KOPT-K1 (cell line): ENCODE results near the gene PITPNM3.
A peak's percentile ranks its signal among the peaks of the same experiment; 100 is the strongest.

ENCODE experiments used
- H3K27ac ChIP-seq: fragments of 200-600 bp; sonication (generic); 2 replicates; pipeline ENCODE4 v1.5.1; 2016; ENCODE audit warnings: antibody characterized with exemption, mild to moderate bottlenecking, low read depth, low read length; ENCODE audit not compliant: poor library complexity, severe bottlenecking
- H3K36me3 ChIP-seq: fragments of 200-600 bp; sonication (generic); 2 replicates; pipeline ENCODE4 v1.5.1; 2017; ENCODE audit warnings: antibody characterized with exemption, mild to moderate bottlenecking, low read length, moderate library complexity; ENCODE audit not compliant: insufficient read depth
- H3K9me3 ChIP-seq: fragments of 200-600 bp; sonication (generic); 2 replicates; pipeline ENCODE4 v1.5.1; 2017; ENCODE audit warnings: antibody characterized with exemption, low read length, mild to moderate bottlenecking; ENCODE audit not compliant: insufficient read depth, poor library complexity, severe bottlenecking

PITPNM3 gene

GRCh38 chr17:6455321-6455705, 101.0 kb downstream of the PITPNM3 start:
- Histone ChIP-seq H3K36me3 (peaks cover 6% of the 10 kb centered on the region; the same call in 1 of the 2 replicates), H3K9me3 (no peaks in the 10 kb centered on the region)

GRCh38 chr17:6454495-6455320, 101.6 kb downstream of the PITPNM3 start:
- Histone ChIP-seq H3K27ac (no peak overlapping the region), H3K9me3 (no peaks in the 10 kb centered on the region), H3K36me3 (peaks cover 12% of the 10 kb centered on the region; the same call in 1 of the 2 replicates)

More at GRCh38 chr17:6455321-6455705, 101.0 kb downstream of the PITPNM3 start:
- no peak overlapping the region for H3K27ac ChIP-seq

GRCh38 chr17:6453279-6454024, 102.9 kb downstream of the PITPNM3 start:
- Histone ChIP-seq H3K27ac (no peak overlapping the region), H3K9me3 (no peaks in the 10 kb centered on the region), H3K36me3 (peaks cover 24% of the 10 kb centered on the region; the same call in 1 of the 2 replicates)

GRCh38 chr17:6452471-6453266, 103.7 kb downstream of the PITPNM3 start:
- Histone ChIP-seq H3K36me3 (peaks cover 32% of the 10 kb centered on the region), H3K27ac (no peak overlapping the region), H3K9me3 (no peaks in the 10 kb centered on the region)

- no peaks in the 10 kb centered on the region for H3K9me3 ChIP-seq
- peaks cover 43% of the 10 kb centered on the region for H3K36me3 ChIP-seq
- H3K27ac ChIP-seq = no peak overlapping the region
Measured at GRCh38 chr17:6450926-6451832, 105.2 kb downstream of the PITPNM3 start.

- no peak overlapping the region for H3K27ac ChIP-seq
- peaks cover 54% of the 10 kb centered on the region for H3K36me3 ChIP-seq
- no peaks in the 10 kb centered on the region for H3K9me3 ChIP-seq
Measured at GRCh38 chr17:6449307-6449706, 107.0 kb downstream of the PITPNM3 start.

GRCh38 chr17:6448473-6448872, 107.9 kb downstream of the PITPNM3 start:
- no peak overlapping the region for H3K27ac ChIP-seq
- peaks cover 54% of the 10 kb centered on the region for H3K36me3 ChIP-seq
- H3K9me3 ChIP-seq = no peaks in the 10 kb centered on the region

GRCh38 chr17:6446516-6447100, 109.7 kb downstream of the PITPNM3 start:
- Histone ChIP-seq H3K27ac (no peak overlapping the region), H3K36me3 (peaks cover 54% of the 10 kb centered on the region), H3K9me3 (no peaks in the 10 kb centered on the region)

GRCh38 chr17:6444571-6445335, 111.6 kb downstream of the PITPNM3 start:
- Histone ChIP-seq H3K9me3 (no peaks in the 10 kb centered on the region), H3K36me3 (peaks cover 42% of the 10 kb centered on the region), H3K27ac (peak overlapping the region; percentile 86)

GRCh38 chr17:6443692-6444570, 112.4 kb downstream of the PITPNM3 start, which contains the start of gene PIMREG:
PIMREG (plus strand) TSS chr17:6444455; CDS start chr17:6445111, 656 bp downstream.
- H3K27ac ChIP-seq = peak within 1 kb of the TSS; percentile 86

GRCh38 chr17:6442775-6443174, 113.6 kb downstream of the PITPNM3 start:
- H3K27ac ChIP-seq = no peak overlapping the region
- H3K36me3 ChIP-seq = peaks cover 23% of the 10 kb centered on the region
- no peaks in the 10 kb centered on the region for H3K9me3 ChIP-seq

More at GRCh38 chr17:6443692-6444570, 112.4 kb downstream of the PITPNM3 start, which contains the start of gene PIMREG:
- Histone ChIP-seq H3K9me3 (no peaks in the 10 kb centered on the region), H3K36me3 (peaks cover 34% of the 10 kb centered on the region)

- Histone ChIP-seq H3K27ac (no peak overlapping the region), H3K36me3 (no peaks in the 10 kb centered on the region), H3K9me3 (no peaks in the 10 kb centered on the region)
Measured at GRCh38 chr17:6439951-6440350, 116.4 kb downstream of the PITPNM3 start.
